NCI-H2227 treated with DMSO at 0.1 percent for 48 hours (cell line): Measurements from ENCODE around the gene INTS11.

Experiments used
- DNase-seq: peaks from one replicate; lab custom pipeline; 2025; lab: John Stamatoyannopoulos, UW

INTS11 gene

GRCh38 chr1:1285102-1285571 is 39.3 kb downstream of the INTS11 start:
- DNase-seq: no peak

- DNase-seq: no peak
Observed at GRCh38 chr1:1284221-1285101, 40.0 kb downstream of the INTS11 start.

- no peak for DNase-seq
Observed at GRCh38 chr1:1283821-1284220, 40.6 kb downstream of the INTS11 start.

GRCh38 chr1:1282998-1283397 is 41.5 kb downstream of the INTS11 start:
- DNase-seq: no peak

- DNase-seq: no peak
Observed at GRCh38 chr1:1281533-1282321, 42.7 kb downstream of the INTS11 start.

GRCh38 chr1:1280782-1281481 is 43.5 kb downstream of the INTS11 start:
- no peak for DNase-seq

GRCh38 chr1:1279028-1279427 is 45.4 kb downstream of the INTS11 start:
- no peak for DNase-seq

GRCh38 chr1:1278620-1279019 is 45.8 kb downstream of the INTS11 start:
- DNase-seq: no peak

GRCh38 chr1:1275836-1276235 is 48.6 kb downstream of the INTS11 start:
- no peak for DNase-seq

- DNase-seq: no peak
Observed at GRCh38 chr1:1274931-1275431, 49.5 kb downstream of the INTS11 start.

- no peak for DNase-seq
Observed at GRCh38 chr1:1274299-1274930, 50.0 kb downstream of the INTS11 start.

GRCh38 chr1:1273512-1274298 is 50.8 kb downstream of the INTS11 start, which contains the start of gene UBE2J2:
TSS of gene UBE2J2 (minus strand) at chr1:1273854. CDS start at chr1:1267992, 5,862 bp downstream.
- peak; percentile 83 for DNase-seq

- no peak for DNase-seq
Observed at GRCh38 chr1:1273209-1273511, 51.3 kb downstream of the INTS11 start.

- no peak for DNase-seq
Observed at GRCh38 chr1:1272341-1273208, 51.9 kb downstream of the INTS11 start.

- DNase-seq: no peak
Observed at GRCh38 chr1:1270813-1271212, 53.6 kb downstream of the INTS11 start.

- DNase-seq: no peak
Observed at GRCh38 chr1:1268284-1268682, 56.2 kb downstream of the INTS11 start.

GRCh38 chr1:1267488-1268283 is 56.8 kb downstream of the INTS11 start:
- DNase-seq: no peak

- no peak for DNase-seq
Observed at GRCh38 chr1:1264868-1265272, 59.6 kb downstream of the INTS11 start.

GRCh38 chr1:1264026-1264425 is 60.4 kb downstream of the INTS11 start:
- no peak for DNase-seq
